GM19035 (cell line): ENCODE measurements around the gene TRPM3.
"Not testable (repeated sequence)": the region's sequence is repeated elsewhere in the genome, so short reads cannot be mapped to it uniquely, and the experiment has no call there.

Experiments
- ATAC-seq: cut with Tn5 transposase; IDR thresholded peaks from one replicate; pipeline ENCODE4 v1.9.1; 2021; ENCODE audit not compliant: unreplicated experiment

The TRPM3 gene

GRCh38 chr9:71003346-71003745, 118.1 kb downstream of the TRPM3 start:
- no peak for ATAC-seq

GRCh38 chr9:71001780-71002386, 119.5 kb downstream of the TRPM3 start:
- ATAC-seq, result peak; percentile 56

GRCh38 chr9:70998962-70999361, 122.5 kb downstream of the TRPM3 start:
- no peak for ATAC-seq

- no peak for ATAC-seq
These were observed 125.9 kb downstream of the TRPM3 start for GRCh38 chr9:70995511-70995910.

GRCh38 chr9:70994582-70994981, 126.8 kb downstream of the TRPM3 start:
- no peak for ATAC-seq

- no peak for ATAC-seq
These were observed 132.9 kb downstream of the TRPM3 start for GRCh38 chr9:70988551-70988950.

- ATAC-seq, result no peak
These were observed 133.4 kb downstream of the TRPM3 start for GRCh38 chr9:70987986-70988385.

GRCh38 chr9:70986984-70987383, 134.4 kb downstream of the TRPM3 start:
- no peak for ATAC-seq

GRCh38 chr9:70983723-70984295, 137.6 kb downstream of the TRPM3 start:
- ATAC-seq, result no peak

- no peak for ATAC-seq
These were observed 140.1 kb downstream of the TRPM3 start for GRCh38 chr9:70981312-70981711.

- ATAC-seq, result no peak
These were observed 141.5 kb downstream of the TRPM3 start for GRCh38 chr9:70979966-70980365.

GRCh38 chr9:70978085-70978484, 143.3 kb downstream of the TRPM3 start:
- ATAC-seq, result no peak

GRCh38 chr9:70975821-70976220, 145.6 kb downstream of the TRPM3 start:
- no peak for ATAC-seq

GRCh38 chr9:70971723-70972122, 149.7 kb downstream of the TRPM3 start:
- ATAC-seq, result no peak

GRCh38 chr9:70966380-70966779, 155.0 kb downstream of the TRPM3 start:
- not testable (repeated sequence) for ATAC-seq

- no peak for ATAC-seq
These were observed 156.6 kb downstream of the TRPM3 start for GRCh38 chr9:70964861-70965260.

GRCh38 chr9:70963554-70963953, 157.9 kb downstream of the TRPM3 start:
- no peak for ATAC-seq

GRCh38 chr9:70962761-70963440, 158.5 kb downstream of the TRPM3 start:
- no peak for ATAC-seq

- no peak for ATAC-seq
These were observed 162.1 kb downstream of the TRPM3 start for GRCh38 chr9:70959366-70959765.

- no peak for ATAC-seq
These were observed 166.8 kb downstream of the TRPM3 start for GRCh38 chr9:70954596-70955143.

GRCh38 chr9:70954126-70954525, 167.3 kb downstream of the TRPM3 start:
- ATAC-seq, result no peak
